HEK293 (cell line): Measurements from ENCODE around the gene STAP2.

Experiments
- EGR2 ChIP-seq: fragments of 450-650 bp; formaldehyde crosslinking; IDR thresholded peaks from 2 replicates; pipeline ENCODE4 v1.5.1; 2016; ENCODE audit warnings: low read depth, missing biosample characterization, missing genetic modification characterization
- HIC1 ChIP-seq: fragments of 450-650 bp; formaldehyde crosslinking; IDR thresholded peaks from 2 replicates; pipeline ENCODE4 v1.5.1; 2016; ENCODE audit warnings: missing biosample characterization, missing genetic modification characterization
- PRDM1 ChIP-seq: fragments of 450-650 bp; formaldehyde crosslinking; IDR thresholded peaks from 2 replicates; pipeline ENCODE4; 2016; ENCODE audit warnings: missing biosample characterization, missing genetic modification characterization
- PRDM6 ChIP-seq: fragments of 450-650 bp; formaldehyde crosslinking; IDR thresholded peaks from 2 replicates; pipeline ENCODE4 v1.5.1; 2017; ENCODE audit warnings: missing biosample characterization, missing genetic modification characterization
- REST ChIP-seq: fragments of 450-650 bp; formaldehyde crosslinking; IDR thresholded peaks from 2 replicates; pipeline ENCODE4 v1.5.1; 2016; ENCODE audit warnings: missing biosample characterization, missing genetic modification characterization
- SETDB1 ChIP-seq: IDR thresholded peaks from one replicate; pipeline ENCODE4 v1.6.1; 2017; ENCODE audit warnings: mild to moderate bottlenecking, low read length, moderate library complexity, mixed read lengths; ENCODE audit not compliant: insufficient read length
- TCF7L2 ChIP-seq: IDR thresholded peaks from 2 replicates; pipeline ENCODE4 v1.6.1; 2011; ENCODE audit warnings: low read depth, mild to moderate bottlenecking, inconsistent platforms, low read length, moderate library complexity, borderline replicate concordance
- ZBTB26 ChIP-seq: fragments of 450-650 bp; formaldehyde crosslinking; optimal IDR thresholded peaks from 2 replicates; pipeline ENCODE3; 2016; ENCODE audit warnings: missing biosample characterization, mild to moderate bottlenecking, missing genetic modification characterization
- ZIC2 ChIP-seq: fragments of 450-650 bp; formaldehyde crosslinking; IDR thresholded peaks from 2 replicates; pipeline ENCODE4 v1.5.1; 2016; ENCODE audit warnings: missing biosample characterization, missing genetic modification characterization
- ZNF132 ChIP-seq: fragments of 450-650 bp; formaldehyde crosslinking; IDR thresholded peaks from 2 replicates; pipeline ENCODE4 v1.5.1; 2017; ENCODE audit warnings: missing biosample characterization, missing genetic modification characterization, borderline replicate concordance
- ZNF248 ChIP-seq: fragments of 450-650 bp; formaldehyde crosslinking; IDR thresholded peaks from 2 replicates; pipeline ENCODE4 v1.5.1; 2017; ENCODE audit warnings: missing biosample characterization, missing genetic modification characterization
- ZNF266 ChIP-seq: fragments of 450-650 bp; formaldehyde crosslinking; IDR thresholded peaks from 2 replicates; pipeline ENCODE4 v1.5.1; 2016; ENCODE audit warnings: missing biosample characterization, missing genetic modification characterization, low read depth
- ZNF274 ChIP-seq, 2 experiments: fragments of 200-500 bp in 1 of 2; fragments of 450-650 bp in 1 of 2; sonication (Bioruptor generic) in 1 of 2; formaldehyde crosslinking in 1 of 2; IDR thresholded peaks; 2 replicates each; pipeline versions ENCODE4 v1.5.1 to v1.6.1; 2014 to 2016; ENCODE audit warnings: borderline replicate concordance in 1 of 2, inconsistent platforms in 1 of 2, low read length in 1 of 2, missing biosample characterization in 1 of 2, missing genetic modification characterization in 1 of 2
- ZNF324 ChIP-seq: fragments of 450-650 bp; formaldehyde crosslinking; IDR thresholded peaks from 2 replicates; pipeline ENCODE4 v1.5.1; 2016; ENCODE audit warnings: missing biosample characterization, missing genetic modification characterization
- ZNF362 ChIP-seq: fragments of 450-650 bp; formaldehyde crosslinking; IDR thresholded peaks from 2 replicates; pipeline ENCODE4 v1.5.1; 2016; ENCODE audit warnings: missing biosample characterization, missing genetic modification characterization
- ZNF513 ChIP-seq: fragments of 450-650 bp; IDR thresholded peaks from 2 replicates; pipeline ENCODE4 v1.5.1; 2018; ENCODE audit warnings: missing biosample characterization, missing genetic modification characterization
- ZNF518A ChIP-seq: fragments of 450-650 bp; formaldehyde crosslinking; conservative IDR thresholded peaks from 2 replicates; pipeline ENCODE4 v1.5.1; 2016; ENCODE audit warnings: low read depth, missing biosample characterization, missing genetic modification characterization
- ZNF544 ChIP-seq: fragments of 450-650 bp; formaldehyde crosslinking; IDR thresholded peaks from 2 replicates; pipeline ENCODE4 v1.5.0; 2017; ENCODE audit warnings: missing biosample characterization, missing genetic modification characterization
- ZNF561 ChIP-seq: fragments of 450-650 bp; IDR thresholded peaks from 2 replicates; pipeline ENCODE4 v1.5.1; 2018; ENCODE audit warnings: missing biosample characterization, missing genetic modification characterization, borderline replicate concordance
- ZNF626 ChIP-seq: fragments of 450-650 bp; sonication (Bioruptor Pico); formaldehyde crosslinking; IDR thresholded peaks from 2 replicates; pipeline ENCODE4 v1.5.1; 2018; ENCODE audit warnings: missing biosample characterization, missing genetic modification characterization, inconsistent platforms
- ZNF747 ChIP-seq: fragments of 450-650 bp; formaldehyde crosslinking; IDR thresholded peaks from 2 replicates; pipeline ENCODE4 v1.5.1; 2016; ENCODE audit warnings: missing biosample characterization, missing genetic modification characterization
- ZSCAN23 ChIP-seq: fragments of 450-650 bp; formaldehyde crosslinking; IDR thresholded peaks from 2 replicates; pipeline ENCODE4 v1.5.1; 2016; ENCODE audit warnings: missing biosample characterization, missing genetic modification characterization

STAP2 gene

GRCh38 chr19:4374498-4375163 lies 36.0 kb upstream of the STAP2 start (continued):
- TF ChIP-seq ZNF518A (no peak), ZNF747 (tag by site-specific recombination) (no peak), ZNF626 (tag by site-specific recombination) (no peak), ZNF561 (tag by site-specific recombination) (no peak), ZSCAN23 (tag by site-specific recombination) (no peak), EGR2 (tag by site-specific recombination) (no peak), TCF7L2 (no peak), ZNF248 (tag by site-specific recombination) (no peak), PRDM1 (tag by site-specific recombination) (no peak), ZBTB26 (tag by site-specific recombination) (no peak), ZNF544 (tag by site-specific recombination) (no peak), ZNF266 (no peak), REST (tag by site-specific recombination) (no peak), PRDM6 (no peak), ZNF274 (IDR thresholded peaks at IDR 0.05; ENCODE audit: low read length) (no peak), ZNF274 (tag by site-specific recombination; IDR thresholded peaks at IDR 0.05; ENCODE audit: borderline replicate concordance) (no peak), ZNF324 (tag by site-specific recombination) (no peak), HIC1 (tag by site-specific recombination) (0 out of 2 replicates have a peak, but pooled peaks have one; percentile 20), ZIC2 (peak; percentile 67), ZNF362 (no peak), ZNF513 (tag by site-specific recombination) (no peak), ZNF132 (tag by site-specific recombination) (no peak), SETDB1 (no peak)
